ENCODE measurements around the gene BTBD8.

BTBD8 gene

GRCh38 chr1:92201973-92202372, 121.8 kb downstream of the BTBD8 start:
- no peak for DNase-seq

GRCh38 chr1:92203105-92203504, 123.0 kb downstream of the BTBD8 start:
- DNase-seq = no peak

DNA sequence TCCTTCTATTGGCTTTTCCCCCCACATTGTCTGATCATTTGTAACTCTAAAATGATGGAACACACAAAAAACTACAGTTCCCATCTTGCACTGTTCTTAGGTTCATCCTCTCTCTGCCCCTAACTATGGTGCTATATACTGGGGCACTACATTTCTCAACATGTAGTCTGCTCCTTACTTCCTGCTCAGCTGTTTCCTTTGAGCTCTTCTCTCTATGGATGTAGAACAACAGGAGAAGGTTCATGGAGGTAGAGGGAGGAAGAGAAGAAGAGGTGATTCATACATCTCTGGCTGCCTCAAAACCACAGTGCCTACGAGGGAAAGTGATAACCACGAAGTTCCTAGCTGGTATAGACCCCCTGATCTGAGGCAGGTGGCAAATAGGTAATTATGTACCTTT, 130.6 kb downstream of the BTBD8 start:
- DNase-seq = no peak

- no peak for DNase-seq
These were observed 131.0 kb downstream of the BTBD8 start for GRCh38 chr1:92211166-92211565.

DNA sequence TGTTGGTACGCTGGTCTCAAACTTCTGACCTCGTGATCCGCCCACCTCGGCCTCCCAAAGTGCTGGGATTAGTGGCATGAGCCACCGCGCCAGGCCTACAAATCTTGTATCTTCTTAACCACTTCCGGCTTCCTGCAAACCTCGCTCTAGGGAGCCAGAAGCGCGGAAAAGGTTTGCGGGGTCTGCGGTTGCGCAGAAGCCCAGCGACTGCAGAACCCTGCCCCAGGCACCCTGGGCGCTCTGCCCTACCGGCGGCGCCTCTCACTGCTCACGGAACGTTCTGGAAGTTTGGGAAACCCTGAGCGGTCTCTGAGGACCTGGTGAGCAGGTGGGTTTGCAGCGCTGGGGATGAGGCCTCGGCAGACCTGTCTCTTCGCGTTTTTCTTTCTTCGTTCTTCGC, 137.6 kb downstream of the BTBD8 start, which contains the start of gene C1orf146:
Gene C1orf146, plus strand, starts transcription at position 195 of the 400 bp plus-strand sequence. CDS start 13,506 bp downstream, outside the sequence.
- no peak for DNase-seq

DNA sequence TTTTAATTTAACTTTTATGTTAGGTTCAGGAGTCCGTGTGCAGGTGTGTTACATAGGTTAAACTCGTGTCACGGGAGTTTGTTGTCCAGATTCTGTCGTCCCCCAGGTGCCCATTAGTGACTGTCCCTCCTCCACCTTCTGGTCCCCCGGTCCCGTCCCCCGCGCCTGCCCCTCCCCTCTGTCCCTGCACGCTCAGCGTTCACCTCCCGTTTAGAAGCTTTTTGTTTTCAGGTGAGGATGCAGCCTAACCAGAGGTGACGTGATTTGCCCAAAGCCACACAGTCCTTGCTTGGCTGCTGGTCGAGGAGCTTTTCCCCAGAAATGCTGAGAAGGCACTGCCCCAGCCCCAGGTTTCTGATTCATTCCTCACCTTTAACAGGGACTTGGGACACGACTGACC, 138.4 kb downstream of the BTBD8 start:
- DNase-seq = no peak

DNA sequence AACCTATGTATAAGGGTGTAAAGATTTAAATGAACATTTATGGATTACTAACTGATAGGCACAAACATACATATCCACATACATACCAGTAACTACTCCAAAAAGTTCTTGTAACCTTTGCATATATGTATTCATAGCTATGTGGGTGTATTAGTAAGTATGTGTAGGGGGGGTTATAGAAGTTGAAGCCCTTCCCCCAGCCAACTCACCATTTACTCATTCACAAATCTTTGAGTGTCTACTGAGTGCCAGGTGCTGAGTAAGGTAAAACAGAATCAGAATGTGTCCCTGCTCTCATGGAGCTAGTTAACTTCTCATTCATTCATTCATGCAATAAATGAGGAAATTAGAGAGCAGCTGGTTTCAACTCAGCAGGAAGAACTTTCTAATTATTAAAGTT, 138.9 kb downstream of the BTBD8 start:
- DNase-seq = no peak

GRCh38 chr1:92228401-92228800, 148.3 kb downstream of the BTBD8 start:
- no peak for DNase-seq

DNA sequence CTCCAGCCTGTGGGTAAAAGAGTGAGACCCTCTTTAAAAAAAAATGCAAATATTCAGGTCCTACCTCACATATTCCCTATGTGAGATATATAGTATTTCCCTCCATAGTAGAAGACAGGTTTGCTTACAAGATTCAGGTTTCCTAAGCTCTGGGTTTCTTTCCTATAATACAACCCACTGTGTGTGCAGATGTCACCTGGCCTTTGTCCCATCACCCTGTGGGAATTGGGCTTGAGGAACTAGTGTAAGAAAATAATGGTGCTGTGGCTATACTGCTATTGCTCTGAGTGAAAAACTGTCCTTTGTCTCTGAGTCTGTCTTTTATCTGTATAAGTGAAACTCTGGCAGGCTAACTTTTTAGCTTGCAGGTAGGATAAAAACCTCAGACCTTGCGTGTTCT, 150.6 kb downstream of the BTBD8 start:
- no peak for DNase-seq

Data from CD4-positive, alpha-beta T cell treated with Interleukin-4 for 4 hours (primary cell).